ENCODE data around the gene BAZ2A.

GRCh38 chr12:56591961-56592360 is 38.2 kb downstream of the BAZ2A start:
- TF ChIP-seq ZNF274 (IDR thresholded peaks at IDR 0.05; ENCODE audit: low read depth, low read length) (no peak), EGR1 (IDR thresholded peaks at IDR 0.05; ENCODE audit: low read depth) (no peak), CTCF (IDR thresholded peaks at IDR 0.05 in 2 of 3, conservative IDR thresholded peaks at IDR 0.05 in 1 of 3; ENCODE audit: borderline replicate concordance in 1 of 3, insufficient read depth in 1 of 3, low read depth in 2 of 3, low read length in 2 of 3) (no peak), MAX (IDR thresholded peaks at IDR 0.05) (no peak), POLR2A (IDR thresholded peaks at IDR 0.05; ENCODE audit: borderline replicate concordance, extremely low read depth, insufficient read depth, insufficient read length) (no peak), REST (IDR thresholded peaks at IDR 0.05; ENCODE audit: low read depth) (no peak), EZH2phosphoT487 (IDR thresholded peaks at IDR 0.05; ENCODE audit: borderline replicate concordance) (no peak), ELF1 (IDR thresholded peaks at IDR 0.05; ENCODE audit: borderline replicate concordance, low read depth) (no peak), POLR2AphosphoS5 (IDR thresholded peaks at IDR 0.05; ENCODE audit: low read depth, low read length) (no peak), ATF3 (IDR thresholded peaks at IDR 0.05) (no peak), SIN3A (IDR thresholded peaks at IDR 0.05; ENCODE audit: low read depth) (no peak), JUND (IDR thresholded peaks at IDR 0.05) (no peak), FOSL1 (IDR thresholded peaks at IDR 0.05; ENCODE audit: low read depth) (no peak)
